IMR-90 (cell line): ENCODE results near the gene PAN3.

Experiments used
- BHLHE40 ChIP-seq: fragments of 150-350 bp; IDR thresholded peaks from 2 replicates; pipeline ENCODE4 v1.6.1; 2016; ENCODE audit warnings: mild to moderate bottlenecking, low read depth, low read length
- CHD1 ChIP-seq: IDR thresholded peaks from 2 replicates; pipeline ENCODE4 v1.6.1; 2012; ENCODE audit warnings: low read depth, low read length, improper control_type of control experiment
- CTCF ChIP-seq: conservative IDR thresholded peaks from 2 replicates; pipeline ENCODE4 v1.5.1; 2012; ENCODE audit warnings: mild to moderate bottlenecking, low read depth, low read length, improper control_type of control experiment
- MAZ ChIP-seq: IDR thresholded peaks from 2 replicates; pipeline ENCODE4 v1.6.1; 2012; ENCODE audit warnings: low read depth, mild to moderate bottlenecking, low read length, improper control_type of control experiment, moderate library complexity, borderline replicate concordance
- NFE2L2 ChIP-seq: fragments of 150-350 bp; IDR thresholded peaks from 2 replicates; pipeline ENCODE4 v1.6.1; 2016; ENCODE audit warnings: low read depth, mild to moderate bottlenecking, low read length
- POLR2A ChIP-seq: IDR thresholded peaks from 2 replicates; pipeline ENCODE4 v1.6.1; 2012; ENCODE audit warnings: mild to moderate bottlenecking, low read depth, low read length
- RAD21 ChIP-seq: IDR thresholded peaks from 2 replicates; pipeline ENCODE4 v1.6.1; 2012; ENCODE audit warnings: low read length, improper control_type of control experiment
- RCOR1 ChIP-seq: IDR thresholded peaks from 2 replicates; pipeline ENCODE4 v1.6.1; 2012; ENCODE audit warnings: mild to moderate bottlenecking, low read length, improper control_type of control experiment; ENCODE audit not compliant: insufficient replicate concordance
- RFX5 ChIP-seq: IDR thresholded peaks from 2 replicates; pipeline ENCODE4 v1.8.0; 2012; ENCODE audit warnings: low read depth, mild to moderate bottlenecking, low read length, moderate library complexity
- SMC3 ChIP-seq: fragments of 150-350 bp; IDR thresholded peaks from 2 replicates; pipeline ENCODE4 v1.6.1; 2016; ENCODE audit warnings: low read depth, mild to moderate bottlenecking, antibody characterized with exemption, low read length, moderate library complexity
- USF2 ChIP-seq: fragments of 150-350 bp; IDR thresholded peaks from 2 replicates; pipeline ENCODE4 v1.6.1; 2017; ENCODE audit warnings: mild to moderate bottlenecking, antibody characterized with exemption, low read length, low read depth

GRCh38 chr13:28282451-28282850 is 144.1 kb downstream of the PAN3 start:
- TF ChIP-seq CHD1 (no peak), CTCF (no peak), RFX5 (no peak), RAD21 (no peak), POLR2A (no peak), BHLHE40 (no peak), SMC3 (no peak), MAZ (no peak), USF2 (no peak), RCOR1 (no peak), NFE2L2 (no peak)
